Stimulated activated naive CD4-positive, alpha-beta T cell (primary cell): ENCODE data around the gene PSMB1.
"Not testable (repeated sequence)": the region's sequence is repeated elsewhere in the genome, so short reads cannot be mapped to it uniquely, and the experiment has no call there.

Experiments used
- DNase-seq, 6 experiments: peaks; one replicate each; lab custom pipeline; 2025; lab: John Stamatoyannopoulos, UW

Gene PSMB1

DNA sequence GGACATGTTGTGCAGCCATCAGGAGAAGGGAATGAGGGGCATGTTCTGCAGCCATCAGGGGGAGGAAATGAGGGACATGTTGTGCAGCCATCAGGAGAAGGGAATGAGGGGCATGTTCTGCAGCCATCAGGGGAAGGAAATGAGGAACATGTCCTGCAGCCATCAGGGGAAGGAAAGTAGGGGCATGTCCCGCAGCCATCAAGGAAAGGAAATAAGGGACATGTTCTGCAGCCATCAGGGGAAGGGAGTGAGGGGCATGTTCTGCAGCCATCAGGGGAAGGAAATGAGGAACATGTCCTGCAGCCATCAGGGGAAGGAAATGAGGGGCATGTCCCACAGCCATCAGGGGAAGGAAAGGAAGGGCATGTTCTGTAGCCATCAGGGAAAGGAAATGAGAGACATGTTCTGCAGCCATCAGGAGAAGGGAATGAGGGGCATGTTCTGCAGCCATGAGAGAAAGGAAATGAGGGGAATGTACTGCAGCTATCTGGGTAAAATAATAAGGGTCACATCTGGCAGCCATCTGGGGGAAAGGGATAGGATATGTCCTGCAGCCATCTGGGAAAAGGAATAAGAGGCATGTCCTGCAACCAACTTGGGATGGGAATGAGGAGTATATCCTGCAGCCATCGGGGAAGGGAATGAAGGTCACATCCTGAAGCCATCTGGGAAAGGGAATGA lies 50.2 kb downstream of the PSMB1 start:
- not testable (repeated sequence) for DNase-seq

DNA sequence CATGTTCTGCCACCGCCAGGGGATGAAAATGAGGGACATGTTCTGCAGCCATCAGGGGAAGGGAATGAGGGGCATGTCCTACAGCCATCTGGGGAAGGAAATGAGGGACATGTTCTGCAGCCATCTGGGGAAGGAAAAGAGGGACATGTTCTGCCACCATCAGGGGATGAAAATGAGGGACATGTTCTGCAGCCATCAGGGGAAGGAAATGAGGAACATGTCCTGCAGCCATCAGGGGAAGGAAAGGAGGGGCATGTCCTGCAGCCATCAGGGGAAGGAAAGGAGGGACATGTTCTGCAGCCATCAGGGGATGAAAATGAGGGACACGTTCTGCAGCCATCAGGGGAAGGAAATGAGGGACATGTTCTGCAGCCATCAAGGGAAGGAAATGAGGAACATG lies 50.8 kb downstream of the PSMB1 start:
- DNase-seq, result not testable (repeated sequence)

DNA sequence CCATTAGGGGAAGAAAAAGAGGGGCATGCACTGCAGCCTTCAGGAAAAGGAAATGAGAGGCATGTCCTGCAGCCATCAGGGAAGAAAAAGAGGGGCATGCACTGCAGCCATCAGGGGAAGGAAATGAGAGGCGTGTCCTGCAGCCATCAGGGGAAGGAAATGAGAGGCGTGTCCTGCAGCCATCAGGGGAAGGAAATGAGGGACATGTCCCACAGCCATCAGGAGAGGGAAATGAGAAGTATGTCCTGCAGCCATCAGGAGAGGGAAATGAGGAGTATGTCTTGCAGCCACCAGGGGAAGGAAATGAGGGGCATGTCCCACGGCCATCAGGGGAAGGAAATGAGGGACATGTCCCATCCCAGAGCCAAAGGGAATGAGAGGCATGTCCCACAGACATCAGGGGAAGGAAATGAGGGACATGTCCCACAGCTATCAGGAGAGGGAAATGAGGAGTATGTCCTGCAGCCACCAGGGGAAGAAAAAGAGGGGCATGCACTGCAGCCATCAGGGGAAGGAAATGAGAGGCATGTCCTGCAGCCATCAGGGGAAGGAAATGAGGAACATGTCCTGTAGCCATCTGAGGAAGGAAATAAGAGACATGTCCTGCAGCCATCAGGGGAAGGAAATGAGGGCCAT lies 52.0 kb downstream of the PSMB1 start:
- no peak for DNase-seq

GRCh38 chr6:170497841-170498301 lies 55.2 kb downstream of the PSMB1 start:
- no peak for DNase-seq

- DNase-seq, result no peak
Measured at GRCh38 chr6:170493354-170493753, 59.8 kb downstream of the PSMB1 start.

DNA sequence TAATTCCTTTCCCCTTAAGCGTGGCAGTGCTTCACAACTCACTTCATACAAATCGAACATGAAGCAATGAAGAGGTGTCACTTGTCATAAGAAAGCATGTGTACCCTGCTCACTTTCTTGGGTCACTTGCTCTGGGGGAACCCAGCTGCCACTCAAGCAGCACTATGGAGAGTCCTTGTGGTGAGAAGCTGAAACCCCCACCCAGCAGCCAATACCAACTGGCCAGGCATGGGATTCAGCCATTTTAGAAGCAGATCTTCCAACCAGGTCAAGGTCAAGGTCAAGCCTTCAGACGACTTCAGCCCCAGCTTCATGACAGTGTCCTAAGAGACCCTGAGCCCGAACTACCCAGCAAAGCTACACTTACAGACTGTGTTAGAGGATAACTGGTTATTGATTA lies 62.8 kb downstream of the PSMB1 start:
- no peak for DNase-seq

DNA sequence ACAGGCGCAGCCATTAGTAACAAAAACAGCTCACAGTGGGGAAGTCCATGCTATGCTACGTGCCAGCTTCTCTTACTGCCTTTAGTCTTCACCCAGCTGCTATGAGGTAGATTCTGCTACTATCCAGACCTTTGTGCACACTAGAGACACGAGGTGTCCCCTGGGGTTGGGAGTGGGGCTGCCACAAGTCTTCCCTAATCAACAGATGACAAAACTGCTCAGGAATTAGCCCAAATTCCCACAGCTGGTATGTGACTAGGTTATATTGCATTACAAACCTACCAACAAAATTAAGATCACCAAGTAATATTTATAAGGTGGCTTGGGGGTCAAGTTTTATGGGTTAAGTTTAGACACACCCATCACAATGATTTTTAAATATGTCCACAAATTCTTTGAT lies 63.3 kb downstream of the PSMB1 start:
- DNase-seq, result no peak

DNA sequence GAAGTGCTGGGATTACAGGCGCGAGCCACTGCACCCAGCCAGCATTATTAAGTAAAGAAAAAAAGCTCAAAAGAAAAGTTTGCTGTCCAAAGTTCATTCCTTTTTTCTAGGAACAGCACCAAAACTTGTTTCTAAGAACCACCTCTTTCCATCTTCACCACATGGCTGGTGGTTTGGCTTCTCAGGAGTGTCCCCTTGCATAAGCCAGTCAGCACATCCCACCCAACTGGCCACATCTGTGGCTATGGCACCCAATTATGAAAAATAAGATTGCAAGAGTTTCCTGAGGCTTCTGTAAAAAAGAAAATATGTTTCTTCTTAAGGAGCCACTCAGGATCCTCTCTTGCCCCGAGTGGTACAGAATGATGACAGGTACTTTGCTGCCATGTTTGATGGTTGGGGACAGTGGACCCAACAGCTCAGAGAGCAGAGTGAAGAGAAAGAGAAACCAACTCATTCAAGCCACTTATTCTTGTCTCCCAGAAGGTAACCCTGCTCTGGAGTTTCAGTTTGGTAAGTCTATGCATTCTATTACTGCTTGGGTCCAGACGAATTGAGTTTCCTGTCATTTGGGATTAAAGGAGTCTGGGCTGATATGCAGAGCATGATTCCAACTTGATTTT lies 65.3 kb downstream of the PSMB1 start:
- DNase-seq, result no peak

GRCh38 chr6:170485159-170485558 lies 67.9 kb downstream of the PSMB1 start:
- no peak for DNase-seq
